ENCODE measurements around the gene DCAF10. TPM values are rescaled to one million over a fixed set of nuclear protein-coding genes. Genes with fewer than 3 reads are reported as not detected.

The DCAF10 gene
- total and polyA plus RNA-seq, 2 experiments from 2014 or later, result 15.8 to 20.9 TPM

- peak overlapping the region; percentile 90 for H2AFZ ChIP-seq
- no peak for DNase-seq
- H3K4me3 ChIP-seq, result peak overlapping the region; percentile 91
- no peaks in the 10 kb centered on the region for H4K20me1 ChIP-seq (ENCODE audit: insufficient read depth)
- H3K4me1 ChIP-seq (ENCODE audit: insufficient read depth), result no peaks in the 10 kb centered on the region
- H3K9me3 ChIP-seq (ENCODE audit: low read depth), result no peaks in the 10 kb centered on the region
- no peaks in the 10 kb centered on the region for H3K9me2 ChIP-seq (ENCODE audit: insufficient read depth)
- H3K79me2 ChIP-seq (ENCODE audit: insufficient read depth), result peaks cover 25% of the 10 kb centered on the region
- 0 out of 2 replicates have a peak, but pooled peaks cover 9% of the 10 kb centered on the region for H3F3A ChIP-seq (ENCODE audit: insufficient read depth)
- no peak overlapping the region for H3K27ac ChIP-seq
- no peaks in the 10 kb centered on the region for H3K27me3 ChIP-seq (replicated peaks; ENCODE audit: insufficient read depth)
- no peaks in the 10 kb centered on the region for H3K36me3 ChIP-seq (ENCODE audit: low read depth)
- TF ChIP-seq EZH2 (IDR thresholded peaks at IDR 0.05; ENCODE audit: insufficient read depth, poor library complexity, severe bottlenecking) (no peak), EZH2phosphoT487 (IDR thresholded peaks at IDR 0.05; ENCODE audit: insufficient read depth, low read depth) (no peak)
- WGBS, 2 experiments (ENCODE audit: low coverage in 1 of 2, low lambda C conversion rate in 2 of 2, missing lambda C conversion rate in 2 of 2), result 86 to 87% methylated on average over 29 of the region's 29 CpGs
- H3K4me2 ChIP-seq (ENCODE audit: unreplicated experiment), result peak overlapping the region; percentile 94
- H3K9ac ChIP-seq, result peak overlapping the region; percentile 86
- in situ Hi-C loops (cut with MboI), result no loop called here
These were observed 47.7 kb upstream of the DCAF10 start for GRCh38 chr9:37752642-37753488.

GRCh38 chr9:37753489-37754190, 47.0 kb upstream of the DCAF10 start, which contains the start of gene TRMT10B:
TSS of gene TRMT10B (plus strand) at chr9:37753805. CDS start at chr9:37761932, 8,127 bp downstream.
- Histone ChIP-seq H3K4me1 (ENCODE audit: insufficient read depth) (no peaks in the 10 kb centered on the region), H3K27me3 (replicated peaks; ENCODE audit: insufficient read depth) (no peaks in the 10 kb centered on the region), H3K4me3 (peak within 1 kb of the TSS; percentile 91), H3K27ac (peak within 1 kb of the TSS; percentile 41), H3K9me2 (ENCODE audit: insufficient read depth) (no peaks in the 10 kb centered on the region), H3K9me3 (ENCODE audit: low read depth) (no peaks in the 10 kb centered on the region), H3K4me2 (ENCODE audit: unreplicated experiment) (peak within 1 kb of the TSS; percentile 94), H3K36me3 (ENCODE audit: low read depth) (no peaks in the 10 kb centered on the region), H4K20me1 (ENCODE audit: insufficient read depth) (no peaks in the 10 kb centered on the region), H3F3A (ENCODE audit: insufficient read depth) (0 out of 2 replicates have a peak, but pooled peaks cover 9% of the 10 kb centered on the region), H3K79me2 (ENCODE audit: insufficient read depth) (peaks cover 25% of the 10 kb centered on the region), H2AFZ (peak within 1 kb of the TSS; percentile 90), H3K9ac (peak within 1 kb of the TSS; percentile 86)
- TF ChIP-seq EZH2 (IDR thresholded peaks at IDR 0.05; ENCODE audit: insufficient read depth, poor library complexity, severe bottlenecking), result no peak
- no peak for TF ChIP-seq EZH2phosphoT487 (IDR thresholded peaks at IDR 0.05; ENCODE audit: insufficient read depth, low read depth)
- 5 to 7% methylated on average over 30 to 37 of the region's 40 CpGs for WGBS, 2 experiments (ENCODE audit: low coverage in 1 of 2, low lambda C conversion rate in 2 of 2, missing lambda C conversion rate in 2 of 2)
- in situ Hi-C loops (cut with MboI), result no loop called here
- peak; percentile 78 for DNase-seq

GRCh38 chr9:37758747-37759146, 41.9 kb upstream of the DCAF10 start:
- H3F3A ChIP-seq (ENCODE audit: insufficient read depth), result peaks cover 25% of the 10 kb centered on the region
- peaks cover 25% of the 10 kb centered on the region for H3K79me2 ChIP-seq (ENCODE audit: insufficient read depth)
- no peak for DNase-seq
- no peak for TF ChIP-seq EZH2phosphoT487 (IDR thresholded peaks at IDR 0.05; ENCODE audit: insufficient read depth, low read depth)
- no peak for TF ChIP-seq EZH2 (IDR thresholded peaks at IDR 0.05; ENCODE audit: insufficient read depth, poor library complexity, severe bottlenecking)
- H3K9me3 ChIP-seq (ENCODE audit: low read depth), result no peaks in the 10 kb centered on the region
- 69 to 73% methylated on average over 3 of the region's 3 CpGs for WGBS, 2 experiments (ENCODE audit: low coverage in 1 of 2, low lambda C conversion rate in 2 of 2, missing lambda C conversion rate in 2 of 2)
- H3K4me3 ChIP-seq, result no peak overlapping the region
- no peak overlapping the region for H3K4me2 ChIP-seq (ENCODE audit: unreplicated experiment)
- H3K27ac ChIP-seq, result no peak overlapping the region
- H3K27me3 ChIP-seq (replicated peaks; ENCODE audit: insufficient read depth), result no peaks in the 10 kb centered on the region
- no peaks in the 10 kb centered on the region for H4K20me1 ChIP-seq (ENCODE audit: insufficient read depth)
- no peaks in the 10 kb centered on the region for H3K36me3 ChIP-seq (ENCODE audit: low read depth)
- no peak overlapping the region for H2AFZ ChIP-seq
- no peaks in the 10 kb centered on the region for H3K9me2 ChIP-seq (ENCODE audit: insufficient read depth)
- H3K4me1 ChIP-seq (ENCODE audit: insufficient read depth), result peaks cover 17% of the 10 kb centered on the region
- H3K9ac ChIP-seq, result no peak overlapping the region
- in situ Hi-C loops (cut with MboI), result no loop called here

DNA sequence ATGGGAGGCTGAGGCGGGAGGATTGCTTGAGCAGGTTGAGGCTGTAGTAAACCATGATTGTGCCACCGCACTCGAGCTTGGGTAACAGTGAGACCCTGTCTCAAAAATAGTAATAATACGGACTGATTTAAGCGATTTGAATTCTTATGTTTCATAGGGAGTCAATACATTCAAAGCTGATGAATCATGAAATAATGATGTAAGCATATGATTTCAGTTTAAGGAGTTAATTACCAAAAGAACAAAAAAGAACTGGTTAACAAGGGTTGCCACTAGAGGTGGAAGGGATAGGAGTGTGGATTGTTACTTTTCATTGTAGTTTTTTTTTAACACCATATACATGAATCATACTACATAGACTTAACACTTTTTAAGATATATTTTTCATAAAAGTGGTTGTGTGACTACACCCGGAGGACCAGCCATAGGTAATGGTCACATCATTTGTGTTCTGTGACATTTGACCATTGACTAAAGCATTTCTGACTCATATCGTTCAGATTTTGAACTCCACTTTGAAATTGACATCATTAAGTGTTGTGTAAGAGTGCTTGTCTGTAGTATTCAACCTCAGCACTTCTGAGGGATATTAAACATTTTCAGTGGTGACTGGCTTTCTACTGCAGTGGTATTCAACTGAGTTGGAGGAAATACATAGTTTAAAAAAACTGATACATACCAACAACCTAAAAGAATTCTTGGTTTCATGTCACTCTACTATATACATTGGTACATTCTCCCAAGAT, 40.0 kb upstream of the DCAF10 start:
- no peak overlapping the region for H3K4me2 ChIP-seq (ENCODE audit: unreplicated experiment)
- DNase-seq, result peak; percentile 79

More for the DNA sequence above, 40.0 kb upstream of the DCAF10 start:
- no peak overlapping the region for H2AFZ ChIP-seq
- no peaks in the 10 kb centered on the region for H4K20me1 ChIP-seq (ENCODE audit: insufficient read depth)
- no peaks in the 10 kb centered on the region for H3K9me2 ChIP-seq (ENCODE audit: insufficient read depth)
- H3K36me3 ChIP-seq (ENCODE audit: low read depth), result no peaks in the 10 kb centered on the region
- H3K4me1 ChIP-seq (ENCODE audit: insufficient read depth), result peaks cover 17% of the 10 kb centered on the region
- no peaks in the 10 kb centered on the region for H3K9me3 ChIP-seq (ENCODE audit: low read depth)
- H3K27ac ChIP-seq, result peak overlapping the region; percentile 65
- H3K27me3 ChIP-seq (replicated peaks; ENCODE audit: insufficient read depth), result no peaks in the 10 kb centered on the region
- in situ Hi-C loops (cut with MboI), result no loop called here
- H3K4me3 ChIP-seq, result no peak overlapping the region
- TF ChIP-seq EZH2 (IDR thresholded peaks at IDR 0.05; ENCODE audit: insufficient read depth, poor library complexity, severe bottlenecking) (no peak), EZH2phosphoT487 (IDR thresholded peaks at IDR 0.05; ENCODE audit: insufficient read depth, low read depth) (no peak)
- H3K79me2 ChIP-seq (ENCODE audit: insufficient read depth), result peaks cover 8% of the 10 kb centered on the region; the same call in 1 of the 2 replicates
- peak overlapping the region; percentile 3; the same call in 1 of the 2 replicates for H3K9ac ChIP-seq
- H3F3A ChIP-seq (ENCODE audit: insufficient read depth), result peaks cover 25% of the 10 kb centered on the region
- WGBS, 2 experiments (ENCODE audit: low coverage in 1 of 2, low lambda C conversion rate in 2 of 2, missing lambda C conversion rate in 2 of 2), result 77 to 82% methylated on average over 7 of the region's 7 CpGs
